Thyroid gland (tissue), 4 donors: ENCODE data around the gene HLCS.

Experiments
- CTCF ChIP-seq, 6 experiments: fragments of 200-600 bp in 3 of 6; fragments of 450-650 bp in 3 of 6; sonication (generic) in 3 of 6; IDR thresholded peaks; one replicate each; pipeline ENCODE4 v1.5.1; 2016 to 2019; ENCODE audit warnings: antibody characterized with exemption in 6 of 6, mild to moderate bottlenecking in 2 of 6, inconsistent platforms in 1 of 6, moderate library complexity in 1 of 6
- POLR2A ChIP-seq, 2 donors: fragments of 450-650 bp; IDR thresholded peaks; one replicate each; pipeline ENCODE4 v1.6.1; 2017; ENCODE audit warnings: antibody characterized with exemption in 2 of 2, mild to moderate bottlenecking in 2 of 2, moderate library complexity in 1 of 2

GRCh38 chr21:37000381-37000780 lies 33.9 kb upstream of the HLCS start:
- TF ChIP-seq CTCF (IDR thresholded peaks at IDR 0.05) (no peak), POLR2A (IDR thresholded peaks at IDR 0.05) (no peak)
